NCI-H748 treated with DMSO at 0.1 percent for 48 hours (cell line): ENCODE measurements around the gene ARHGEF33.

ENCODE experiments used
- DNase-seq: peaks from one replicate; lab custom pipeline; 2025; lab: John Stamatoyannopoulos, UW

ARHGEF33 gene

DNA sequence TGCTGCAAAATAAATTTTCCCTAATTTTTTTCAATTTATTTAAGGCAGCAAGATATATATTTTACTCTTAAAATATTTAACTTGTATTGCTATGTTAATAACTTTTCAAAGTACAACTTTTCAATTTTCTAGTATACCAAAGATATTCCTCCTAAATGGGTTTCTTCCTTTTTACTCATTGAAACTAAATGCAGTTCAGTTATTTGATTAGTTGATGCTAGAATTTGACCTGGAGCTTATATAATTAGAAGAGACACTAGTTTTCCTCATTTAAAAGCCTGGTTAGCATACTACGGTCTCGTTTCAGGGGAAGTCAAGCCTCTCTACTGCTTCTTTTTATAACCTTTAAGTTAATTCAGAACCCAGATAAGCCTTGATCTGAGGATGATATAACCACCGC lies at the start of gene ARHGEF33:
TSS of gene ARHGEF33 (plus strand) at position 301 of the 400 bp plus-strand sequence. CDS start 29,573 bp downstream, outside the sequence.
- no peak for DNase-seq

DNA sequence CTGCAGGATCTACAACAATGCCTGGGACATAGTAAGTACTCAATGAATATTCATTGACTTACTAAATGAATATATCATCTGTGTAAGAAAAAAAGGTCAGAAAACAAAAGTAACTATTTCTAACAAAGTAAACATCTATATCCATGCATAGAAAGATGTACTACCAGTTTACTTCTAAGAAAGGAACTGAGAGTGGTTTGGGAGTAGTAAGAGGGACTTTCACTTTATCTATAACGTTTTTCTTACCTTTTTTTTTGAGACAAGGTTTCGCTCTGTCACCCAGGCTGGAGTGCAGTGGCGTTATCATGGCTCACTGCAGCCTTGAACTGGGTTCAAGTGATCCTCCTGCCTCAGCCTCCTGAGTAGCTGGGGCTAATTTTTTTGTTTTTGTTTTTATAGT lies 39.6 kb upstream of the ARHGEF33 start:
- DNase-seq, result no peak

DNA sequence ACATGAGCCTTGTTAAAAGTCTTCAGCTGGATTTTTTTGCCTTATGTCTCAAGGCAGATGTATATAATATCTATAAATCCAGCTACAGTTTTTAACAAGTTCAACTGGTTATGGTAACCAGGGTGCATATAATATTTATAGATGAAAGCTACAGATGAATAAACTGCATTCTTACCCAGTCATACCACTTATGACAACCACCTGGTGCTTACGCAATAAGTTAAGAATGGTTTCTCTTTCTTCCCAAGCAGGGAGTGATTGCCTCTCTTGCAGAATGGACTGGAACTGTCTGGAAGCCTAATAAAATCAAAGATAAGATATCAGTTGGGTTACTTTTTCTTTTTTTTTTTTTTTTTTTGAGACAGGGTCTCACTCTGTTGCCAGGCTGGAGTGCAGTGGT lies 33.5 kb upstream of the ARHGEF33 start:
- DNase-seq, result no peak

DNA sequence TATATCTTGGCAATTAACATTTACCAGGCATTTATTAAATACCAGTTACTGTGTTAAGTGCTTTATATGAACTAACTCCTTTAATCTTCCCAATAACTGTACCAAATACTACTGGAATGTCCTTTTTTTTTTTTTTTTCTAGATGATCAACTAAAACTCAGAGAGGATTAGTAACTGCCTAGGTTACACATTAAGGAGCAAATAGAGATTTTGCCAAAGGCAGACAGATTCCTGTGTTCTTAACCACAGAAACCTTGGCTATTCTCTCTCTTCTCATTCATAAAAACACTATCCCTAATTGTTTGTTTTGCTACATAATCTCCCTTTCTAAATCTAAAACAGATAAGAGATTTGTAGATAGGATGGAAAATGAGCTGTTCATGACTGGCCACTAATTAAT lies 27.2 kb upstream of the ARHGEF33 start:
- DNase-seq, result no peak

DNA sequence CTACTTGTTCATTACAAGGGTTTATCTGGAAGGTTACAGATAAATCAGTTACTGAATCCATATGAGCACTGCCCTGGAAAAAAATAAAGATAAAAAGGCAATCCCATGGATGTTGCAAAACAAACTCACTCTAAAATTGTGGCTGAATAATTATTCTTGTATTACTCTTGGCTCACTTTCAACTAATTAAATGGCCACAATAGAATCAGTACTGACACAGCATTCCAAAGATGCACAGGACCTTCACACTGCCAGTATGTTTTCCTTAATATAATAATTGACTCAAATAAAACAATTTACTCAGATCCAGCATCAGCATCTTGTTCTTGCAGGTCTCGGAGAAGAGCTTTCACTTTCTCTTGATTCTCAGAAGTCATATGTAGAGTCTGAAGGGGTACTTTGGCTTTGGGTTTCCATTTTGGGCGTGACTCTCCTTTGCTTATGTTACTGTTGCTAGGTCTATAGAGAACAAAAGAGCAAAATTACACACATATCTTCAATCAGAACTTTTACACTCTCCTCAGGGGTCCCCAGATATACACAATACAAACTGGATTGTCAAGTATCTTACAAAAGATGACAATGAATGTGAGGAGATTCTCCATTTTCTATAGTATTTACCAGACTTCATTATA lies 26.5 kb upstream of the ARHGEF33 start:
- DNase-seq, result peak; percentile 5

DNA sequence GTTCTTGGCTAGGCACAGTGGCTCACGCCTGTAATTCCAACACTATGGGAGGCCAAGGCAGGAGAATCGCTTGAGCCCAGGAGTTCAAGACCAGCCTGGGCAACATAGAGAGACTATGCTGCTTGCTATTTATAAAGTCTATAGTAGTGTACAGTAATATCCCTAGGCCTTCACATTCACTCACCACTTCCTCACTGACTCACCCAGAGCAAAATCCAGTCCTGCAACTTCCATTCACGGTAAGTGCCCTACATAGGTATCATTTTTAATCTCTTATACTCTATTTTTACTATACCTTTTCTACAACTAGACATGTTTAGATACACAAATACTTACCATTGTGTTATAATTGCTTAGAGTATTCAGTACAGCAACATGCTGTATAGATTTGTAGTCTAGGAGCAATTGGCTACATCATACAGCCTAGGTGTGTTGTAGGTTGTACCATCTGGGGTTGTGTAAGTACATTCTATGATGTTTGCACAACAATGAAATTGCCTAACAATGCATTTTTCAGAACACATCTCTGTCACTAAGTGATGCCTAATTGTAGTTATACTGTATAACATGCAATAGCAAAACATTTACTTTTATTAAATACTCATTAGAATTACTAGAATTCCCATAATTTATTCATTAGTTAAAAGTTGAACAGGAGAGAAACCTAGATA lies 22.8 kb upstream of the ARHGEF33 start:
- DNase-seq, result no peak

DNA sequence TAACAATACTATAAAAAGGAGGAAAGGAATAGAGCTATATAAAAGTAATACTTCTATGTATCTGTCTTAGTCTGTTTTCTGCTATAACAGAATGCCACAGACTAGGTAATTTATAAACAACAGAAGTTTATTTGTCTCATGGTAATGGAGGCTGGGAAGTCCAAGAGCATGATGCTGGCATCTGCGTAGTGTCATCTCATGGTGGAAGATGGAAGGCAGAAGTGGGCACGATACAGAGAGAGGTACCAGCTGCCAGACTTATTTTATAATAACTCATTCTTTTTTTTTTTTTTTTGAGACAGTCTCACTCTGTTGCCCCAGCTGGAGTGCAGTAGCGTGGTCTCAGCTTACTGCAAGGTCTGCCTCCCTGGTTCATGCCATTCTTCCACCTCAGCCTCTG lies 18.2 kb upstream of the ARHGEF33 start:
- DNase-seq, result no peak

DNA sequence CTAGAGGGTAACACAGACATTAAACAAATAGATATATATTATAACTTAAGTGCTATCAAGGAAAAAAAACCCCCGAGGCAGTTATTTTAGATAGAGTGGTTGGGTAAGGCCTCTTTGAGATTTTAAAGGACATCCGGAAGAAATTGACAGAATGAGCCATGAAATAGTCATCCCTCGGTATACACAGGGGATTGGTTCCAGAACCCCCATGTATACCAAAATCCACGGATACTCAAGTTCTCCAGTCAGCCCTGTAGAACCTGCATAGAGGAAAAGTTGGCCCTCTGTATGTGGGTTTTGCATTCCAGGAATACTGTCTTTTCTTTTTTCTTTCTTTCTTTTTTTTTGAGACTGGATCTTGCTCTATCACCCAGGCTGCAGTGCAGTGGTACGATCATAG lies 15.9 kb upstream of the ARHGEF33 start:
- no peak for DNase-seq

DNA sequence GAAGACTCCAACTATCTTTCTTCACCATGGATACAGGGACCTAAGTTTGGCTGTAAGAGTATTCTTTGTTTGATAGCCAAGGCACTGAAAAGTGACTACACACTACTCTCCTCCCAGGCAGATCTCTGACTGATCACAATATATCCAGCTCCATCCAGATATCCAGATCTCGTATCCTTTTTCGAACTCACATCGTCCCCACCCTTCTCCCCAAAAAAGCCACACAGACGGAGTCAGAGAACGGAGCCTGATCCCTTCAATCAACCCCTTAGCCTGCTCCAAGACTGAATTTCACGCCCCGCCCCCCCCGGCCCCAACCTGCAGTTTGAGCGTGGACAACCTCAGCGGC lies 14.5 kb upstream of the ARHGEF33 start:
- DNase-seq, result no peak

DNA sequence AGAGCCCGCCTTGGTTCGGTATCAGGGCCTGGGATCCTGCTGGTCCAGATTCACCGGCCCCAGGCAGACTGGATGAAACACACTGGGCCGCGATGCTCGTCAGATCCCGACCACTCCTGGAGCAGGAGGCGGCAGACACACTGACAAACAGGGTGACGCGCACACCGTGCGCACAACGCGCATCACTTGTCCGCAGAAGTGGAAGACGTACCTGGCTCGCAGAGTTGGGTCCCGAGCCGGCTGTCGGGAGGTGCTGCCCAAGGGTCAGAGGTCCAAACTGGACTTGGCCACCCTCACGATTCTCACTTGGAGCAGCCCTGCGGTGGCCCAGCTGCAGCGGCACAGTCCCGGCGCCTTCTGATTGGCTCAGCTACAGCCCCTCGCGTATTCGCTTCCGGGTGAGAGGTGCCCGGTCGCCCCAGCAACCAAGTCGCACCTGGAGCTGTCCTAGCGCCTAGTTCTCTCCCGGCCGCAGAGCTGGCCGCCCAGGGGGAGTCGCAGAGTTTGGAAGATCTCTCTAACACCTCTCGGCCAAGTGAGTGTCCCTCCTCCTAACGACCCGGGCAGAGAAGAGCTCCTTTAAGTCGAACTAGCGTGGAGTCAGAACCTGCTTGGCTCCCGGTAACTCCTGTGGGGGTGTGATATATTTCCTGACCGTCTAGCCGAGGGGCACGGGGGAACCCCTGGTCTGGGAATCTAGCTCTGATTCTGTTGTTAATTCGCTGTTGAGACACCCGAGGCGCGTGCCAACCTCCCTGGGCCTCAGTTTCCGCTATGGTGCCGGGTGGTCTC lies 13.9 kb upstream of the ARHGEF33 start, which contains the start of the genes DHX57 and MORN2:
TSS of gene DHX57 (minus strand) at position 359 of the 792 bp plus-strand sequence. CDS start 7,529 bp downstream, outside the sequence.
TSS of gene MORN2 (plus strand) at position 401 of the 792 bp plus-strand sequence.
- DNase-seq, result peak; percentile 56

DNA sequence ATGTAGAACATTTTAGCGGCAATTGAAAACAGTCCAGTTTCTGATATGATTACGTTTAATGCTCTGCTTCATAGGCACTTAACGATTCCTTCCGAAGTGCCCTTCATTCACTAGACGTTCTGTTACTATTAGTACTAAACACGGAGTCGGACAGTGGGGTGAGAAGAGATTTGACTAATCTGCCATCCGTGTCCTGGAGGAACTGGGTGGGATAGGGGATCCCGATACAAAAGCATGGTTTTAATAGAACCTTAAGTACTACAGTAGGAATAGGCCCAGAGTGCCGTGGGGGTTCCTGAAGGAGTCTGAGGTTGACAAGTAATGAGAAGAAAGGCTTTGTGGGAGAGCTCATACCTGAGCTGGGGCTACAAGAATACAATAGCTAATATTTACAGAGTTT lies 13.3 kb upstream of the ARHGEF33 start:
- no peak for DNase-seq

DNA sequence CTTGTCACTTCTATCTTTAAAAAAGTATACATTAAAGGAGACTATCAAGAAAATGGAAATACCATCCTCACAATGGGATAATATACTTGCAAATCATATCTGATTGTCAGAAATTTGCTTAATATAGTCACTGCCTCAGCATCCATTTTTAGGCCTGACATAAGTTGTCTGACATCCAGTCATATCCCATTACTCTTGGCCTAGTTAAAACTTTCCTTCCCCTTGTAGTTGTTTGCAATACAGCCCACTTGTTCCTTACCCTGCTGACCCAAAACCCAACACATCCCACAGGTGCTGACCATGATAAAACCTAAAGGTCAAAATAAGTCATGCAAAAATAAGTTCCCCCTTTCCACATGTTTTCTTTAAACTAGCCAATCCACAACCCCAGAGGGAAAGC lies 3.6 kb upstream of the ARHGEF33 start:
- DNase-seq, result no peak

DNA sequence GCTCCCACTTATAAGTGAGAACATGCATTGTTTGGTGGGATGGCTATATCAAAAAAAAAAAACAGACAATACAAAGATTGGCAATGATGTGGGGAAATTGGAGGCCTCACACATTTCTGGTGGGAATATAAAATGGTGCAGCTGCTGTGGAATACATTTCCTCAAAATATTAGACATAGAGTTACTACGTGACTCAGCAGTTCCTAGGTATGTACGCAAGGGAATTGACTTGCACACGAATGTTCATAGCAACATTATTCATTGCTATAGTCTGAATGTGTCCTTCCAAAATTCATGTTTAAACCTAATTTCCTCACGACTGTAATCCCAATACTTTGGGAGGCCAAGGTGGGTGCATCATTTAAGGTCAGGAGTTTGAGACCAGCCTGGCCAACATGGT lies 2.3 kb upstream of the ARHGEF33 start:
- DNase-seq, result no peak

DNA sequence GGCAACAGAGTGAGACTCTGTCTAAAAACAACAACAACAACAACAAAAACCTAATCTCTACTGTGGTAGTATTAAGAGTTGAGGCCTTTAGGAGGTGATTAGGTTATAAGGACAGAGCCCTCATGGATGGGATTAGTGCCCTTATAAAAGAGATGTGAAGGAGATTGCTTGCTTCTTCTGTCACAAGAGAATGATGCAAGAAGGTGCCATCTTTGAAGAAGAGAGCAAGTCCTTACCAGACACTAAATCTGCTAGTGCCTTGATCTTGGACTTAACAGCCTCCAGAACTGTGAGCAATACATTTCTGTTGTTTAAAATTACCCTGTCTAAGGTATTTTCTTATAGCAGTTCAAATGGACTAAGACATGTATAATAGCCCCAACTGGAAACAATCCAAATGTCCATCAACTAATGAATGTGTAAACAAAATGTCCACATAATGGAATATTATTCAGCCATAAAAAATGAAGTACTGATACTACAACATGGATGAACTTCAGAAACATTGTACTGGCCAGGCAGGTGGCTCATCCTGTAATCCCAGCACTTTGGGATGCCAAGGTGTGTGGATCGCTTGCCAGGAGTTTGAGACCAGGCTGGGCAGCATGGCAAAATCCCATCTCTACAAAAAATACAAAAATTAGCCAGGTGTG lies 1.6 kb upstream of the ARHGEF33 start:
- no peak for DNase-seq

DNA sequence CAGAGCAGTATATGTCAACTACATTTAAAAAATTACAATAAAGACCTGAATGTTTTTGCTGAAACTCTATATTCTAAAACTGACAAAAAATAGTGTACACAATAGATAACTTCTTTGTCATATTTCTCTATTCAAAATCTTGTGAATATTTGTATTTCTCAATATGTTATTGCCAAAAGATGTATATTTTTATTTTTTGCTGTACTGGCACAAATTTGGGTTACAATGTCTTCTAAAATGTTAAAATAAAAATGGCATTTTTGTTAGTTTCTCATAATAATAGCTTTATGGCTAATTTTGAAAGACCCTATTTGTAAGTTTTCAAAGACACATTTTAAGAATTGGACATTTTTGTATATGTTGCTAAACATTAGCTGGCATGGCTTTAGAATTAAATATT lies 630 bp upstream of the ARHGEF33 start:
- DNase-seq, result no peak

DNA sequence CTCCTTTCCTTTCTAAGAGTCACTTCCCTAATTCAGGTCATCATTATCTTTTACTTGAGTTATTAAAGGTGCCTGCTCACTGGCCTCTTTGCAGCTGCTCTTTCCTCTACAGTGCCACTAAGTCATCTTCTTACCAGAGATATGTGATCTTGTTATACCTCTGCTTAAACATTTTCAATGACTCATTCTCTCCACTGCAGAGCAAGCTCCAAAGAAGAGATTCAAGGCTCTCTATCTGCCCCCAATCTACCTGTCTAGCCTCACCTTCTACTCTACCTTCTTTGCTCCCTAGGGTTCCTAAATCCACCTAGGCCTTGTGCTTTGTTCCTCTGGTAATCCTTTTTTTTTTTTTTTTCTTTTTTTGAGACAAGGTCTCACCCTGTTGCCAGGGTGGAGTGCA lies 3.1 kb downstream of the ARHGEF33 start:
- no peak for DNase-seq

DNA sequence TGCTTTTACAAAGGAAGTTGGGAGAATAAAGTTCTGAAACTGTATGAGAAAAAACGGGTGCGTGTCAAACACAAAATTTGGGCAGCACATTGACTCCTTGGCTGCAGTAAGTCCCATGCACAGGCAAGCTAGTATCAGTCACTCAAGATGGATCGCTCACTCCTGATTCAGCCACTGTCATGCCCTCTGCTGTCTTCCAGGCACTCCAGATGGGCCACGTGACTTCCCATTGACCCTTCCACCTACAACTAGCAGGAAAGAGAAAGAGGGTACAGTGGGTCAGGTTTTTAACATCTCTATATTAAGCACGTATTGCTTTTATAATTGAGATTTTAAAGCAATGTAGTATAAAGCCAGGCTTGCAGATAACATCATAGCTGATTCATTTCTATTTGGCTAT lies 8.6 kb downstream of the ARHGEF33 start:
- DNase-seq, result no peak

DNA sequence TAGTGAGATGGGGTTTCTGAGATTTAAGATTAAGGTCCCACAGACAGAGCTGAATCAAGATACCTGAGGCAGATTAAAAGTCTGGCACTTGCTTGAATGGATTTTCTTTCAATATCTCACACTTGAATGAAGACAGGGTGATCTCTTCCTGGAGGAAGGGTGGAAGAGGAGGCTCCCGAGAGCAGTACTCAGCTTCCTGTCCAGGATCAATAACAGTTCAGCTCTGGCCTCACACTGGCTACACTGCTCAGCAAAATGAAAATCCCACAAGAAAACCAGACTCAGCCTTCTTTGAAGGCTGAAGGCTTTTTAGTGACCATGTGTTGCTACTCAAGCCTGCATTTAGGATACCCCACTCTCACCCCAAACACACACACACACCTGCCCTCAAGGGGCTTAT lies 11.1 kb downstream of the ARHGEF33 start:
- no peak for DNase-seq

DNA sequence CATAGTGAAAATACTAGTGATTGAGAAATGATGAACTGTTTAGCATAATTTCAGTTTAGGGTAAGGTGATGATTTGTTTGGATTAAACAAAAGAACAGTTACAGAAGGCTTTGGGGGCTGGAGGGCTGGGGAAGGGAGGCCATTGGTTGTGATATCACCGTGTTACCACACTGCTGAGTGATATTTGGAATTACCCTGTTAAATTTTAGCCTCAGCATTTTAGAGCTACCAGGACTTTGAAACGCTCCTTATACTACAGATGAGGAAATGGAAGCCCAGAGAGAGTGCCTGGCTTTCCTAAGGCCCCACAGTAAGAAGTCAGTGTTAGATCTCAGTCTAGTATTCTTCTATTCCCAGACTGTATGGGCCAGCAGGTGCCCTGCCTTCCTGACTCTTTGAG lies 15.6 kb downstream of the ARHGEF33 start:
- no peak for DNase-seq

DNA sequence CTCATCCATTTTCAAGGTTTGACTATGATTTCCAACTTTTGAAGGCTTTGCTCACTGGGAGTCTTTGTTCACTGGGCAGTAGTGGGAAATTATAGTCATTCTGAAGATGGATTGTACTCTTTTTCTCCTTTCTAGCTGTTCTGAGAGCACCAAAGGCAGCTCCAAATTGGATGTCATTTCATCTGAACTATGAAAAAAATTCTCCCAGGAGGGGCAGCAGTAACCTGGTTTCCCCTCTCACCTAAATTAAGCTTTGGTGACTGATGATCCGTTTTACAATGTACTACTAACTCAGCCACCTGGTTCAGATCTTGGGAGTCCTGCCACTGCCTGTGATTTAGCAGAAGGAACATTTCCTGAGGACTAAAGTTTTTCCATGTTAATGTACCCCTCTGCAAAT lies 17.6 kb downstream of the ARHGEF33 start:
- no peak for DNase-seq

DNA sequence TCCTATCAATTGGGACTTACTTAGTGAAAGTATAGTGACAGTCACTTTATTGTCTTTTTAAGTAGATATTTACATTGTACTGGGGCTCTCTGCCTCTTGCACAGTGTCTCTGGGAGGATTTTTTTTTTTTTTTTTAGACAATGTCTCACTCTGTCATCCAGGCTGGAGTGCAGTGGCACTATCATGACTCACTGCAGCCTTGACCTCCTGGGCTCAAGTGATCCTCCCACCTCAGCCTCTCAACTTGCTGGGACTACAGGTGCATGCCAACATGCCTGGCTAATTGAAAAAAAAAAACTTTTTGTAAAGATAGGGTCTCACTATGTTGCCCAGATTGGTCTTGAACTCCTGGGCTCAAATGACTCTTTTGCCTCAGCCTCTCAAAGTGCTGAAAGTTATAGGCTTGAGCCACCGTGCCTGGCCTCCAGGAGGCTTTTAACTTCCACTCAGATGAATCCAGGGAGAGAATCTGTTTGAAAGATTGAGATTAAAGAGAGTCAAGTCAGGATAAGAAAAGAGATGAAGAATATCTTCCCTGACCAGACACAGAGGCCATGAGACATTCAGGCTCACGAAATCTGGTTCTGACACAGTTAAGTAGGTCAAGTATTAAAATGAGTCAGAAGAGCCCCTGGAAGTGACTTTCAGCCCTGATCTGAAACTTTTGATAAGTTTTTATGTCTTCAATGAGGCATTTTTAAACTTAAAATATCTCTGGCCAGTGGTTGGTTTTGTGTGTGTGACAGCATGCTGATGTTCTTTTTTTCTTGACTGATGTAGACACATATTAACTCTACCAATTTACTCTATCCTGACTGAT lies 18.3 kb downstream of the ARHGEF33 start:
- no peak for DNase-seq

DNA sequence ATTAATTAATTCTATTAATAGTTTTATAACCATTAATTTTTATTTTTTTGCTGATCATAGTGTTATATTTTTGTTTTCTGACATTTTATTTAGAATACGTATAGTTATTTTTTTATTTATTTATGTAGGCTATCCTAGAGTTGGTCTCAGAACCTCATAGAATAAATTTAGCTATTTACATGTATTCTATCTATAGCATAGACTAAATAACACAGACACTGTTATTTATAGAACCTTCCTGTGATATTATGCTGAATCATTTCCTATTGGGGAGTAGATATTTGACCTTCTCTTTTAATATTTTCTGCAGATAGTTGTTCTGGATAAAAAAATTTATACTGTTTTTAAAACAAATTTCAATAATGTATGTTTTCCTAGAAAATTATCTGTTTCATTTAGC lies 20.2 kb downstream of the ARHGEF33 start:
- no peak for DNase-seq
